Measurements from ENCODE around the gene PEAK1.
"Not testable (repeated sequence)": the region's sequence is repeated elsewhere in the genome, so short reads cannot be mapped to it uniquely, and the experiment has no call there.

Gene PEAK1

GRCh38 chr15:77420610-77421369 is 886 bp upstream of the PEAK1 start, which contains the start of gene HMG20A:
Gene HMG20A, plus strand, starts transcription at chr15:77420888. Its CDS starts 37,520 bp downstream, at chr15:77458408.
- peak; percentile 24 to 46 for DNase-seq (ENCODE audit: low read depth in 2 of 2)

GRCh38 chr15:77418966-77419835 is 703 bp downstream of the PEAK1 start:
- DNase-seq (ENCODE audit: low read depth in 2 of 2): peak; percentile 36 to 52

DNA sequence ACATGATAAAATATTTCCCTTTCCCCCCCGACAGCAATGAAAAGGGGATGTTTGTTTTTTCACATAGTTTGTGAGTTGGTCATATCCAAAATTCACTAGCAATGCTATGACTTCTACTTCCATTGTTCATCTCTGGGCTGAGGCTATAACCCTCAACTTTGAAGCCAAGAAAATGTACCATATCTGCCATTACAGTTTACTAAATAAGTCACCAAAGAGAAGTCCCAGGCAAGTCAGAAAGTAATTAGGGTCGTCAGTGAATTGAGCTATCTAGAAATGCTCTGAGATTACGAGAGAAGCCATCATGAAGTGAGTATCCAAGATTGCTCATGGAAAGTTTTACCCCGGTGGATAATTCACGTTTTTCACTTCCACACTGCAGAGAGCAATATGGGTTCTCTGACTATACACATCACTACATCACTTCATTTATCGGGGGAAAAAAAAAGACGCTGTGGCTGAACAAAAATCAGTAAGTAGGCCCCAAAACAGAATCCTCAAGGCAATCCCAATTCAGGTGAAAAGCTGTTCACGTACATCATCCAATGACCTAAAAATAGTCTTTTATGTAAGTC is 1.4 kb downstream of the PEAK1 start:
- DNase-seq (ENCODE audit: low read depth in 2 of 2): no peak

DNA sequence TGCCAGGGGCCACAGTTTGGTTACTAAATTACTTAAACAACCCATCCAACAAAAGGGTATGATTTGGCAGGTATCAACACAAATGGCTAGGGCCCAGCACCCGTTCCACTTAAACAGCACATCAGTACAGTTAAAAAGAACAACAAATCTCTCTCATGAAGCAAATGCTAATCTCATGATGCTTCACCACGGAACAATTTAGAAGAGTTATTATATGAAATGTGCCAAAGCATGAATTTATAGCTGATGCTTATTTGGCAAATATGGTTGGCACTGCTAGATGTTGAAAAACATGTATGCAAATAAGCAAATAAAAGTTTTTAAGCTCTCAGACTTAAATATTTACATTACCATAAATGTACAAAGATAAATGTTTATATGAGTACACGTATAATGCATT is 2.3 kb downstream of the PEAK1 start:
- DNase-seq (ENCODE audit: low read depth in 2 of 2): no peak

DNA sequence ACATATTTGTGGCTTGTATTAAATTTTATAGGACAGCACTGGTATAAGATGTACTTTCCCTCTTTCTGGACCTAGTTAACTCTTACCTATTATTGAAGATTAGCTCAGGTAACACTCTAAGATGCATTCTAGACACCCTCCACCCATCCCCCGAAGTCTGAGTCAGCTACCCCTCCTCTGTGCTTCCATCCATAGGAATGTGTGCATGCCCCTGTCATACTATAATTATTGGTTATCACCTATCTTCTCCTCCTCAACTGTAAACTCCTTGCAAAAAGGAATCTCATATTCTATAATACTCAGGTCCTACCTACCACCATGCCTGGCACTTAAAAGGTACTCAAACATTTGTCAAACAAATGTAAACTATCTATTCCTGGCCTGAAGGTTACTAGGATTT is 3.0 kb downstream of the PEAK1 start:
- no peak for DNase-seq (ENCODE audit: low read depth in 2 of 2)

DNA sequence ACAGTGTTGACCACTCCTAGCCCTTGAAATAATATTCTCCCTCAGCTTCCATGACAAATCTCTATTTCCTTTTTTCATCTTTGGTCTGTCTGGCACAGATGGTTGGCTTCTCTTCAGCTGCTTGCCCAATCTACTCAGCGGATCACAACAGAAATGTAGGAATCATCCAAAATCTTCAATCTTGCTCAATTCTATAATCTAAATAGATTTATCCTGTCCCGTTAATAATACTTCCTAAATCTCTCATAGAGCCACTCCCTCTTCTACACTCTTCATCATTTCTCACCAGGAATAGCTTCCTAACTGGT is 3.8 kb downstream of the PEAK1 start:
- DNase-seq (ENCODE audit: low read depth in 2 of 2): no peak

- DNase-seq (ENCODE audit: low read depth in 2 of 2): no peak
These were observed 4.3 kb downstream of the PEAK1 start for GRCh38 chr15:77415450-77416147.

- no peak for DNase-seq (ENCODE audit: low read depth in 2 of 2)
These were observed 5.0 kb downstream of the PEAK1 start for GRCh38 chr15:77414789-77415442.

GRCh38 chr15:77413699-77414349 is 6.1 kb downstream of the PEAK1 start:
- no peak for DNase-seq (ENCODE audit: low read depth in 2 of 2)

GRCh38 chr15:77412972-77413698 is 6.8 kb downstream of the PEAK1 start:
- no peak for DNase-seq (ENCODE audit: low read depth in 2 of 2)

- no peak for DNase-seq (ENCODE audit: low read depth in 2 of 2)
These were observed 8.3 kb downstream of the PEAK1 start for GRCh38 chr15:77411619-77411976.

- no peak for DNase-seq (ENCODE audit: low read depth in 2 of 2)
These were observed 8.9 kb downstream of the PEAK1 start for GRCh38 chr15:77410701-77411618.

- DNase-seq (ENCODE audit: low read depth in 2 of 2): not testable (repeated sequence)
These were observed 9.8 kb downstream of the PEAK1 start for GRCh38 chr15:77410157-77410500.

- no peak for DNase-seq (ENCODE audit: low read depth in 2 of 2)
These were observed 10.4 kb downstream of the PEAK1 start for GRCh38 chr15:77409259-77410156.

- no peak for DNase-seq (ENCODE audit: low read depth in 2 of 2)
These were observed 13.1 kb downstream of the PEAK1 start for GRCh38 chr15:77406846-77407245.

DNA sequence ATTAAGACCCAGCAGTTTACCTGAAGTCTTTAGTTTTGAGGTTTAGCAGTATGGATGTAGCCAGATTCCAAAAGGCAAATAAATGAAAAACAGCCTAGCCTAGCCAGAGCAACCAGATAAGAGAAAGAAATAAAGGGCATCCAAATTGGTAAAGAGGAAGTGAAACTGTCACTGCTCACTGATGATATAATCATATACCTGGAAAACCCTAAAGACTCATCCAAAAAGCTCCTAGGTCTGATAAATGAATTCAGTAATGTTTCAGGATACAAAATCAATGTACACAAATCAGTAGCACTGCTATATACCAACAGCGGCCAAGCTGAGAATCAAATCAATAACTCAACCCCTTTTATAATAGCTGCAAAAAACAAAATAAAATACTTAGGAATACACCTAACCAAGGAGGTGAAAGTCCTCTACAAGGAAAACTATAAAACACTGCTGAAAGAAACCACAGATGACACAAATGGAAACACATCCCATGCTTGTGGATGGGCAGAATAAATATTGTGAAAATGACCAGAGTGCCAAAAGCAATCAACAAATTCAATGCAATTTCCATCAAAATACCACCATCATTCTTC is 13.6 kb downstream of the PEAK1 start:
- DNase-seq (ENCODE audit: low read depth in 2 of 2): not testable (repeated sequence)

- no peak for DNase-seq (ENCODE audit: low read depth in 2 of 2)
These were observed 17.0 kb downstream of the PEAK1 start for GRCh38 chr15:77402740-77403379.

DNA sequence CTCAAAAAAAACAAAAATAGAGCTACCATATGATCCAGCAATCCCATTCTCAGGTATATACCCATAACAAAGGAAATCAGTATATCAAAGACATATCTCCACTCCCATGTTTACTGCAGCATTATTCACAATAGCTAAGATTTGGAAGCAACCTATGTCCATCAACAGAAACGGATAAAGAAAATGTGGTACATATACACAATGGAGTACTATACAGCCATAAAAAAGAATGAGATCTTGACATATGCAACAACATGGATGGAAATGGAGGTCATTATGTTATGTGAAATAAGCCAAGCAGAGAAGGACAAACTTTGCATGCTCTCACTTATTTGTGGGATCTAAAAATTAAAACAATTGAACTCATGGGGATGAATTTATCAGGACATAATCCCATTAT is 19.6 kb downstream of the PEAK1 start:
- no peak for DNase-seq (ENCODE audit: low read depth in 2 of 2)
